SK-N-MC (cell line): ENCODE results near the gene SETD2.

Experiments
- EZH2 ChIP-seq: fragments of 200-600 bp; sonication (generic); IDR thresholded peaks from one replicate; pipeline ENCODE4 v1.6.1; 2017; ENCODE audit warnings: antibody characterized with exemption
- POLR2AphosphoS5 ChIP-seq: IDR thresholded peaks from 2 replicates; pipeline ENCODE4 v1.6.1; 2012; ENCODE audit warnings: mild to moderate bottlenecking, low read depth, low read length, borderline replicate concordance

DNA sequence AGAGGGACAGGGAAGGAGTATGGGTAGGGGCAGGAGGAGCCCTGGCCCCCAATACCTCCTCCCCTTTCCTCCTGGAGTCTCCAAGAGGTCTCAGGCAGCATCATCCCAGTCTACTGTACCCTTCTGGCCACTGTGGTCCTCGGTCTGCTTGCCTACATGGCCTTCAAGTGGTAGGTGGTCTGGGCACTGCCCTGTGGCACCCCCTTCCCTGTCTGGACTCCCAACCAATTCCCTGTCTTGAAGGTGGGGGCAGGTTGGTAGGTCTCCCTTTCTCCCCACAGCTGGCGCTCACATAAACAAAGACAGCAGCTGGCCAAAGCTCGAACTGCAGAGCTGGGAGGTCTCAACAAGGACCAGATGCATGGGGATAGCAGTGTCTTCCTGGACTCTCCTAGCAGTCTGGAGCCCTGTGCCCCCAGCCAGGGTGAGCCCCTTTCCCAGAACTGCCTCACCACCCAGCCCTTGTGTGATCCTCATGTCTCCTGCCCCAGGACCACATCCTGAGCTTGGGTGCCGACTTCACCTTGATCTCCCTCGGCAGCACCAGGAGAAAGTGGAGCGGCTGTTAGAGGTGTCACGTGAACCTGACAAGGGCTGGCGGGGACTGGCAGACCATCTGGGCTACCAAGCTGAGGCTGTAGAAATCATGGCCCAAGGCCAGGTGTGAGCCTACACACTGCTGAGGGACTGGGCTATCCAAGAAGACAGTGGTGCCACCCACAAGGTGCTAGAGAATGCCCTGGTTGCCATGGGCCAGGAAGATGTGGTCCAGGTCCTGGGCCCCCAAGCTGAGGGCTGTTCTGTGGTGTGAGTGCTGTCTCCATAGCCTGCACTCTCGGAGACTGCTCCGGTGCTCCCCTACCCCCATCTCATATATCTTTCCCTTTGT lies 151.3 kb downstream of the SETD2 start:
- TF ChIP-seq POLR2AphosphoS5 (no peak), EZH2 (no peak)
